ENCODE data around the gene CHCHD6.

The CHCHD6 gene

GRCh38 chr3:126959136-126959920, 255.3 kb downstream of the CHCHD6 start:
- no peak for DNase-seq
- TF ChIP-seq POLR2A (IDR thresholded peaks at IDR 0.05; ENCODE audit: low read length) = no peak
- TF ChIP-seq GATA1 (IDR thresholded peaks at IDR 0.05; ENCODE audit: low read depth, low read length) = no peak

DNA sequence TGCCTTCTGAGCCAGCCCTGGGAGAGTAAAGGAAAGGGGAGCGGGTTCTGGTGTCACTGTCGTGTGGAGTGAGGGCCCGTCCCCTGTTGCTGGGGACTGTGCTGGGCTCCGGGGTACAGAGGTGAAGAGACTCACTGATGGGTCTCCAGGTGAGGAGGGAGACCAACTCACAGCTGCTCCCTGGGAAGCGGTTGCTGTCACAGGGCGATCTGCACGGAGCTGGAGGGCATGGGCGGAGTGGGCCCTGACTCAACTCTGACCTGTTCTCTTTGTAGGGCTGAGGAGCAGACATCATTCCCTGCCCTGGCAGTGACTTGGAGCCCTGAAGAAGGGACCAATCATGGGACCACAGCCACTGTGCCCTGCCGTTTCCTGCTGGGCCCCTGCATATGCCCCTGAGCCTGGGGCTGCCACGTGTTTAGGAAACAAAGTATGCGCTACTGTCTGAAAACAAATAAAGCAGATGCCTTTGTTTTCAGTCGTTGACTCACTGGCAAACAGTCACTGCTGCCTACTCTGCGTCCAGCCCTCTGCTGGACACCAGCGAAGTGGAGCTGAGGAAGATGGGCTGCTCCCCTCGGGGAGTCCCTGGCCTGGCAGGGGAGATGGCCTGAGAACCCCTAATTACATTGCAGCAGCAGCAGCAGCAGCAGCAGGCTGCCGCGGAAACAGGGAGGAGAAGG, 256.0 kb downstream of the CHCHD6 start:
- no peak for DNase-seq
- TF ChIP-seq GATA1 (IDR thresholded peaks at IDR 0.05; ENCODE audit: low read depth, low read length) = no peak
- TF ChIP-seq POLR2A (IDR thresholded peaks at IDR 0.05; ENCODE audit: low read length) = no peak

DNA sequence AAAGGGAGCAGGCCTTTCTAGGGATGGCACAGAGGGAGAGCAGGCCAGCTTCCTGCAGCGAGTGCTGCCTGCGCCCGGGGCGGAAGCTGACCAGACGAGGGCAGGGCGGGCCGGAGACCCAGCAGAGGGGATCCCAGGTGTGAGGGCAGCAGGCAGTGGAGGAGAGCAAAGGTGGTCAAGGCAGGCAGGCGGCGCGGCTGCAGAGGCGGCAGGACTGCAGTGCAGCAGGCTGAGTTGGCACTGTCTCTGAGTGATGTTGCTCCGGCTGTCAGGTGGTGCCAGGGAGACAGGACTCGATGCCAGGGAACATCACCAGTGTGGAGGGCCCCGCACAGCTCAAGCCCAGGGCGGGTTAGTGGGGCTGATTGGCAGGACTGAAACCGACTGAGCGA, 256.6 kb downstream of the CHCHD6 start:
- no peak for DNase-seq

GRCh38 chr3:126961191-126961790, 257.3 kb downstream of the CHCHD6 start:
- DNase-seq = peak in 1 of 2 experiments; percentile 16
- TF ChIP-seq POLR2A (IDR thresholded peaks at IDR 0.05; ENCODE audit: low read length) = no peak
- TF ChIP-seq GATA1 (IDR thresholded peaks at IDR 0.05; ENCODE audit: low read depth, low read length) = no peak

More for the DNA sequence above, 256.6 kb downstream of the CHCHD6 start:
- TF ChIP-seq GATA1 (IDR thresholded peaks at IDR 0.05; ENCODE audit: low read depth, low read length) (no peak), POLR2A (IDR thresholded peaks at IDR 0.05; ENCODE audit: low read length) (no peak)

DNA sequence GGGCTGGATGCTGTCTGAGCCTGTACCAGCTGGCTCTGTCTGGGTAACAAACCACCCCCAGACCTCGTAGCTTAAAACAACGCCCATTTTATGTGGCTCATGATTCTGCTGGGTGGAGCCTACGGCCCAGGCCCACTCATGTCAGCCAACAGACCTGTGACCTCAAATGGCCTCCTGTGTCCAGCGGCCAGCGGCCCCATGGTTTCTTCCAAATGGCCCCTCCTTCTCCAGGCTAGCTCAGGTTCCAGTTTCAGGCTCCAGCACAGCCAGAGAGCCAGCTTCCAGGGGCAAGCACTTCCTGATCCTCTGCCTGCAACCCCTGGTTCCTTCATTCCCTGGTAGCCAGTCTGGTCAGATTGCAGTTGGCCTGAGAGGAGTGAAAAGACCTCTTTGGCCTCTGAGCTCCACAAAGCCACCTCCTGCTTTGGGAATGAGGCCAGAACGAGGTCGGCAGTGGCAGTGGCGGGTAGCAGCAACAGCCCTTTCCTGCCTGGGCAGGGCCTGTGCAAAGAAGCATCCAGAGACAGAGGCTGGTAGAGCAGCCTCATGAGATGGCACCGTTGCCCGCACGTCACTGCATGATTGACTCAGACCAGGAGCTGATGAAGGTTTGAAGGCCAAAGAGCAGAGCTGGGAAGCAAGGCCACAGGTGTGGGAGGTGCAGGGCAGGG, 257.9 kb downstream of the CHCHD6 start:
- DNase-seq = no peak

DNA sequence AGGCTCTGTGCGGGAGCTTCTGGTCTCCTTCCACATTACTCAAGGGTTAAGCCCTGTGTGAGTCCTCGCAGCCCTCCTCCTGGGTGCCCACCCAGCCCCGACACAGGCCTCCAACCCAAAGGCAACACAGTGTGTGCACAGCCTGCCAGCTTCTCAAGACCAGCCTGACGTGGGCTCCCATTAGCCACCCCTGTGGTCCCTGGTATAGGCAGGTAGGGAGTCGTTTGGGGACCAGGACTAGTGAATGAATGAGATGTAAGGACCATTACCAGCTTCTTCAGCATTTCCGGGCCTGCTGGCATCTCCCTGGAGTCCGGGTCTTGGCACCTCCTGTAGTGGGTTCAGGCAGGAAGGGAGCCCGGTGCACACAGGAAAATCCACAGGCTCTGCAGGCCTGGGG, 258.7 kb downstream of the CHCHD6 start:
- TF ChIP-seq GATA1 (IDR thresholded peaks at IDR 0.05; ENCODE audit: low read depth, low read length) = no peak
- no peak for TF ChIP-seq POLR2A (IDR thresholded peaks at IDR 0.05; ENCODE audit: low read length)
- DNase-seq = no peak

More for the DNA sequence above, 257.9 kb downstream of the CHCHD6 start:
- TF ChIP-seq GATA1 (IDR thresholded peaks at IDR 0.05; ENCODE audit: low read depth, low read length) = no peak
- TF ChIP-seq POLR2A (IDR thresholded peaks at IDR 0.05; ENCODE audit: low read length) = no peak

GRCh38 chr3:126963261-126964190, 259.5 kb downstream of the CHCHD6 start:
- DNase-seq = no peak
- no peak for TF ChIP-seq GATA1 (IDR thresholded peaks at IDR 0.05; ENCODE audit: low read depth, low read length)

GRCh38 chr3:126964261-126964660, 260.2 kb downstream of the CHCHD6 start:
- TF ChIP-seq POLR2A (IDR thresholded peaks at IDR 0.05; ENCODE audit: low read length) (no peak), GATA1 (IDR thresholded peaks at IDR 0.05; ENCODE audit: low read depth, low read length) (no peak)
- DNase-seq = no peak

GRCh38 chr3:126964950-126965349, 260.9 kb downstream of the CHCHD6 start:
- TF ChIP-seq GATA1 (IDR thresholded peaks at IDR 0.05; ENCODE audit: low read depth, low read length) (no peak), POLR2A (IDR thresholded peaks at IDR 0.05; ENCODE audit: low read length) (no peak)
- DNase-seq = no peak

GRCh38 chr3:126965526-126966080, 261.6 kb downstream of the CHCHD6 start:
- no peak for TF ChIP-seq GATA1 (IDR thresholded peaks at IDR 0.05; ENCODE audit: low read depth, low read length)
- TF ChIP-seq POLR2A (IDR thresholded peaks at IDR 0.05; ENCODE audit: low read length) = no peak
- DNase-seq = no peak

GRCh38 chr3:126967386-126967785, 263.3 kb downstream of the CHCHD6 start:
- DNase-seq = no peak

More at GRCh38 chr3:126967386-126967785, 263.3 kb downstream of the CHCHD6 start:
- TF ChIP-seq POLR2A (IDR thresholded peaks at IDR 0.05; ENCODE audit: low read length) (no peak), GATA1 (IDR thresholded peaks at IDR 0.05; ENCODE audit: low read depth, low read length) (no peak)

Measured in erythroblast (primary cell).